Stimulated activated CD8-positive, alpha-beta memory T cell treated with anti-CD3 and anti-CD28 coated beads, Interleukin-12 subunit alpha, Interleukin-12 subunit beta, amount 100 ng/mL, for 1 hour (primary cell): ENCODE data around the gene LAIR1.

ENCODE experiments used
- DNase-seq: peaks from one replicate; pipeline ENCODE4 v3.0.0-alpha.2; 2020; ENCODE audit warnings: low read depth

LAIR1 gene

DNA sequence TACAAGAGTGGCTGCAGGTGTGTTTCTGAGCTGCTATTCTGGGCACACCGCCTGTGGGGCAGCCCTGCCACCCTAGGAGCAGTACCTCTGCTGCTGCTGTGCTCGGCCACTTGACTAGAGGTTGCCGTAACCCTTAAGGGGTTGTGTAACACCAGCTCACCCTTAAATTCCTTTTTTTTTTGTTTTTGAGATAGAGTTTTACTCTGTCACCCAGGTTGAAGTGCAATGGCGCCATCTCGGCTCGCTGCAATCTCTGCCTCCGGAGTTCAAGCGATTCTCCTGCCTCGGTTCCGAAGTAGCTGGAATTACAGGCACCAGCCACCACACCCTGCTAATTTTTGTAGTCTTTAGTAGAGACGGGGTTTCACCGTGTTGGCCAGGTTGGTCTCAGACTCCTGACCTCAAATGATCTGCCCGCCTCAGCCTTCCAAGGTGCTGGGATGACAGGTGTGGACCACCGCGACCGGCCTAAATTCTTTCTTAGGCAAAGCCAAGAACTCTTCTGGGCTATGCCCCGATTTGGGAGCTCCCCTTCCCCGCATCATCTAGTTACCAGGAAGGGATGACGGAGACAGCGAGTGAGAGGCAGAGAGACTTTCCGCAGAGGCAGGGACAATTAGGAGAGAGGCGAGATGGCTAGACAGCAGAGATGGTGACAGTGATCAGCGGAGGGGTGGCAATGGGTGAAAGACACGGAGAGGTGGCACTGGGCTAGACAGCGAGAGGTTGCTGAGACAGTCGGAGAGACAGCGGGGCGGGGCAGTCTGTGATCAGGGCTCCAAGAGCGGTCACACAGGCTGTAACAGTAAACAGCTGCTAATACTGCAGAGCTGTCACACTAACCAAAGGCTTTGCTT, 47.4 kb downstream of the LAIR1 start:
- no peak for DNase-seq

DNA sequence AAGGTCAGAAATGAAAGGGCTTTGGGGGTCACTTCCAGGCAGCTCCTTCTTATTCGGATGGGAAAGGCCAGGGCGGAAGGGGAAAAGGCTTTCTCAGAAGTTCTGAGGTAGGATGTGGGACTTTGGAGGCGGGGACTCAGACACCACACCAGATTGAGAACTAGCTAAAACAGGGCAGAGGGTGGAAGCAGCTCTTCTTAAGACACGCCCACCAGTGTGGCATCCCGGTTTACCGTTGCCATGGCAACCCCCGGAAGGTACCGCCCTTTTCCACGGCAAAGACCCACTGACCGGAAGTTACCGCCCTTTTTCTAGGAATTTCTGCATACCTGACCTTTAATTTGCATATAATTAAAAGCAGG, 48.0 kb downstream of the LAIR1 start:
- DNase-seq, result no peak

DNA sequence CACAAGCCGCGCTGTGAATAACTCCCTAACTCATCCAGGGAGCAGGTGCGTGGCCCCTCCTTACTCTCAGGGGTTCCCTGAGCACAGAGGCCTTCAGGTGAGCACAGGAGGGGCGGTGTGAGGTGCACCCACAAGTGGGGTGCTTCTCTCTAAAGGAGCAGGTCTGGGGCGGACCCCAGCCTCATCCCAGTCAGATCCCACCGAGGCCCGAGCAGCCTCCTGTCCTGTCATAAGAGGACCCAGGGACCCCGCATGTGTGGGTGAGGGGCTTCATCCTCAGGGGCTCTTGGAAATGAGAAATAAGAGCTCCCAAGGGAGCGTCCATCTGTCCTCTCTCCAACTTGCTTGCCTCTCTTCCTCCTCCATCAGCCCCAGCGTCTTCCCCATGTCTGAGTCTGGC, 48.8 kb downstream of the LAIR1 start:
- no peak for DNase-seq

DNA sequence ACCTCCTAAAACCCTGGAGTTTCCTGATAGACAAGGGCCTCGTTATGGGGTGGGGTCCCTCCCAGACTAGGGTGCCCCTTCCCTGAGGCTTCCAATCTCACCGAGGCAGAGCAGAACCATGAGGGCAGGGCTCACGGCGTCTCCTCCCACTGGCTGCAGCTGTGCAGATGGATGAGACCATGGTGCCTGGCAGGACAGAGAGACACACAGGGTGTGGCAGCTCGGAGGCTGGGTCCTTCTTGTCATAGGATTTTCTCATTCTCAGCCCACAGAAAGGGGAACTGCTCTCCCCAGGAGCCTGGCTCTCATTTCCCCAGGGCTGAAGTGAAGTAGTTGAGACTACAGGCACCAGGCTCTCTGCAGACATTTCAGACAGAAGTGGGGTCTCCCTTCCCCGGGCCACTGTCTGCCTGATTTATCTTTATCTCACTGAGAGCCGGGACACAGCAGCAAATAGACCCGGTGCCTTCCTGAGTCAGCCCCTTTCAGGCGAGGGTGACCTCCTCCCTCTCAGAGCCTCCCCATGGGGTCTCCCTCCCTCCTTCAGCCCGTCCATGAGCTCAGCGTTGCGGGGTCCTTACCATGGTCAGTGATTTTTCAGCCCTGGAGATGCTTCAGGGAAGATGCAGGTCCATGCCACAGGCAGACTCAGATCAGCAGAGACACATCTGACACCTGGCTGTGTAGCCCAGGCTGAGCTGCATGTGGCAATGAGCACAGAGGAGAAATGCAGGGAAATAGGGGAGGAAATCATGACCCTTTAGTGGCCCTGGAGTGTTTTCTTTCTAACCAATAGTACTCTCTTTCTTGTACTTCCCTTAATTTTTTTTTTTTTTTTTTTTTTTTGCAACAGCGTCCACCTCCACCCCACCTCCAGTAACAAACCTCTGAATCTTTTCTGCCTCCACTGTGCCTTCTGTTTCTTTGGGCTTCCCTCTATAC, 52.0 kb downstream of the LAIR1 start, which contains the start of gene LILRA5:
TSS of gene LILRA5 (minus strand) at position 731 of the 942 bp plus-strand sequence. CDS start at position 584, 147 bp downstream.
- no peak for DNase-seq

DNA sequence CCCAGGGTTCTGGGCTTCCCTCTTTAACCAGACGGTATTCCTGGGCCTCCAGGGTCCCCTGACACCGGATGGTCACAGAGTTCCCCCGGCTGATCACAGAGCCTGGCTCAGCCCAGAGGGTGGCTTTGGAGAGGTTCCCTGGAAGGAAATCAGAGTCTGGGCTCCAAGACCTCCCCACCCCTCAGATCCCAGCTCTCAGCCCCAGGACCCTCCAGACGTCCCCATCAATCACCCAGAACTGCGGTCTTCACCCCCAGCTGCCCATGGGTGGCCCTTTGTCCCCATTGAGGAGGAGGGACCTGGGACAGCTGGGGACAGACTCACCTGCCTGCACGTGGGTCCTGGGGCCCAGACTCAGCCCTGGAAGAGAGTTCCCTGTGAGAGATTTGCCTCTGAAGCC, 52.7 kb downstream of the LAIR1 start:
- no peak for DNase-seq

DNA sequence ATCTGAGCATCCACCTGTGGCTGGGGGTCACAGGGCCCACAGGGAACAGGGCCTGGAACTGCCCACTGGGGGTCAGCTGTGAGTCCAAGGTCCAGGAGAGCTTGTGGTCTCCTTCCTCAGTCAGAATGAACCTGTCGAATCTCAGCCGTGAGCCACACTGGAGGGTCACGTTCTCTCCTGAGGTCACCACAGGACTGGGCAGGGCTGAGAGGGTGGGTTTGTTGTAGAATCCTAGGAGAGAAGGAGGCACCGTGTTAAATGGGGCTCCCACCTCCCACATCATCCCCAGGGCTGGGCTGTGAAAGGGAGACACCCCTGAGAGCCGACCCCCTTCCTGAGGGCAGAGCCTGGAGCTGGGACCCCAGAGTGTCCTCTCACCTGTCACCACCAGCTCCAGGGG, 53.2 kb downstream of the LAIR1 start:
- DNase-seq, result no peak

DNA sequence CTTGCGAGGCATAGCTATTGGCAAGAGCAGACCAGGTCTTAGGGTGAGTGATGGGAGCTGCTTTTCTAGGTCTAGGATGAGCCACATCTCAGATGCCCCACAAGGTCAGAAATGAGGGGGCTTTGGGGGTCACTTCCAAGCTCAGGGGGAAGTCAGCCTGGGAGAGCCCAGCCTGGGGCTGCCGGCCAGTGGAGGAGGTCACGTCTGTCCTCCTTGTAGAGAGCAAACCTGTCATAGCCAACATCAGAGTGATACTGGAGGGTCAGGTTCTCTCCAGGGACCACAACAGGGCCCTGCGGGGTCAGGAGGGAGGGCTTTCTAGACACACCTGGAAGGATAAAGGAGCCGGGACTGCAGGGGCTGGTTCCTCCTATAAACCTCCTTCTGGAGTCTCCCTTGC, 54.2 kb downstream of the LAIR1 start:
- no peak for DNase-seq

DNA sequence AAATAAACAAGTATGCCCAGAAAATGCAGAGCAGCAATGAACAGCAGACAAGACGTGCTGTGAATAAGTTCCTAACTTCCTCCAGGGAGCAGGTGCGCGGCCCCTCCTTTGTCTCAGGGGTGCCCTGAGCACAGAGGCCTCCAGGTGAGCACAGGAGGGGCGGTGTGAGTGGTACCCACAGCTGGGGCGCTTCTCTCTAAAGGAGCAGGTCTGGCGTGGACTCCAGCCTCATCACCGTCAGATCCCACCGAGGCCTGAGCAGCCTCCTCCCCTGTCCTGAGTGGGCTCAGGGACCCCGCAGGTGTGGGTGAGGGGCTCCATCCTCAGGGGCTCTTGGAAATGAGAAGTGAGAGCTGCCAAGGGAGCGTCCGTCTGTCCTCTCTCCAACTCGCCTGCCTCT, 54.9 kb downstream of the LAIR1 start:
- DNase-seq, result no peak

DNA sequence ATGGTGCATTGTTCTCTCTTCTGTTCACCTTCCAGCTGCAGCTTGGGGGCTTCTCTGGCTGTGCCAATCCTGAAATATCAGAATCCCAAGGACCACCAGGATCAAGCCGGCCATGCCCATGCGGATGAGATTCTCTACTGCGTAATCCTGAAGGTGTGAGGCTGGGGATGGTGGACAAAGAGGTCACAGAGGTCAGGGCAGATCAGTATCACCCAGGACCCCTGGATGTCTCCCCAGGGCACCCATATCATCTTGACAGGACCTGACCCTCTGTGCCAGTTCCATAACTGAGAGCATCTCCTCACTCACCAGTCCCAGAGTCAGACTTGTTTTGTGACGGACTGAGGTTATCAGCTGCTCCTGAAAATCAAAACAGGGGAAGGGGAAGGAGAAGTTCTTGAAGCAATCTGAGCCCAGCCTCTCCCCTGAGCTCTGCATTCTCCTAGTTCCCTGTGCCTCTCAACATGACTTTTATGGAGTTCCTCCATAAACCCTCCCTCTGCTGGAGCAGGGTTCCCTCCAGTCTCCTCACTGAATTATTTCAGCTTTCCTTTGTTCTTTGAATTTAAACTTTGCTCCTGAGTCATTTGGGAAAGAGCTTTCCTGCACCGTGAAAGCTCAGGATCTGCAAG, 57.2 kb downstream of the LAIR1 start:
- no peak for DNase-seq

DNA sequence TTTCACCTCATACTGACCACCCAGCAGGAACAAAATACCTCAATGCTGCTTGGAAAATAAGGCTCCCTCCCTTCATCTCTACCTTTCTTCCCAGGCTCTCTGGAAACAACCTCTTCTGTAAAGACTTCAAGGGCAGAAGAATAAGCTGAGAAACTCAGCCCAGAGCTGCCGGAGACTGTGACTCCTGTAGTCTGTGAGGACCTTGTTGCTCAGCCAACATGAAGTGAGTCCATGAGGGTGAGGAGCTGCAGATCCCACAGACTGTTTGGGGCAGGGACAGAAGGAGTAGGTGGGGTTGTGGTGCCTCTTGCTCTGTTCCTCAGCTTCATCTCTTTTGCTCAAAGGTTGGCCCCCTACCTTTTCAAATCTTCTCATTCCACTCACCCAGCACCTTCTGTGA, 59.6 kb downstream of the LAIR1 start:
- no peak for DNase-seq

DNA sequence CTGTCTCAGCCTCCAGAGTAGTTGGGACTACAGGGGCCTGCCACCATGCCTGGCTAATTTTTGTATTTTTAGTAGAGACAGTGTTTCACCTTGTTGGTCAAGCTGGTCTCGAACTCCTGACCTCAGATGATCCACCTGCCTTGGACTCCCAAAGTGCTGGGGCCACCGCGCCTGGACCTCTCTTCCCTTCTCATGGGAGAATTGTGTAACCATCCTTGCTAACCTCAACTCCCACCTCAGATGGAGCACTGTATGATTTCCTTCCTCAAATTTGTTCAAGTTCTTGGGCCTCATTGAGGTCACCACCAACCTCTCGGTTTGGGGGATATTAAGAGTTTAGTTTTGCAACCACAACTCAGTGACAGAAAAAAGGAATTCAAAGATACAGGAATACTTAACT, 62.5 kb downstream of the LAIR1 start:
- DNase-seq, result no peak
